Islet of Langerhans (tissue), 1 donor: ENCODE results near the gene MZT2A.
"Not testable (repeated sequence)": the region's sequence is repeated elsewhere in the genome, so short reads cannot be mapped to it uniquely, and the experiment has no call there.

Experiments
- FAIRE-seq: peaks from one replicate; lab custom pipeline; 2011; peaks lifted over from hg19 to GRCh38; lab: Jason Lieb, UNC

Gene MZT2A

DNA sequence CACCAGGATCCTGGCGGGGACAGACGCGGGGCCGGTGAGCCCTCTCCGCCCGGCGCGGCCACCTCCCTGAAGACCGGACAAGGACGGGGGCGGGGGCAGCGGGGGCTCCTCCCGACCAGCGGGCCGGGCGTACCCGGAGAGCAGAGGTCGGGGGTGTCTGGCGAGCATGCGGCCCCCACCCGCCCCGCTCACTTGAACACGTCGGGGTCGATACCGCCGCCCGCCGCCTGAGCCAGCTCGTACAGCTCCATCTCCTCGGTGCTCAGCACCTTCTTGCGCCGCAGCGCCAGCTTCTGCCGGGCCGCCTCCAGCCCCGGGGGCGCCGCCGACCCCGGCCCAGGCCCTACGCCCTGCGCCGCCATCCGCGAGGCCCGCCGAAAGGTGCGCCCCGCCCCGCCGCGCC is at the start of gene MZT2A:
Gene MZT2A, minus strand, starts transcription at position 383 of the 403 bp plus-strand sequence. Its CDS starts 21 bp downstream, at position 362.
- FAIRE-seq: not testable (repeated sequence)

- FAIRE-seq: not testable (repeated sequence)
Measured at GRCh38 chr2:131538856-131539255, 46.7 kb upstream of the MZT2A start.

DNA sequence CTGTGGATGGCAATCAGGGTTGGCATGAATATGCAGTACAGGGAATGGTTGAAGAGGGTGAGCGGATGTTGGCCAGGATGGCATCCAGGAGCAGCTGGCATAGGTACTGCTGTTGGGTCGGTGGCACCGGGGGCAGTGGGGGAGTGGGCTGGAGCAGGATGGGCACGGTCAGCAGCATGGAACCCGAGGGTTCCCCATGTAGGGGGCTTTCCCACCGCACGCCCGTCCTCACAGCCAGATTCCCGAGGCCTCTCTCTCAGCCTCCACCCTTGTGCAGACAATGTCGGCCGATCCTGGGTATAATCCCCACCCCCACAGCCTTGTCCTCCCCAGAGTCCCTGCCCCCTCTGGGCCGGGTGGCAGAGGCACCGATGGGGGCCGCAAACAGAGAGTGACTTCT is 44.6 kb upstream of the MZT2A start:
- not testable (repeated sequence) for FAIRE-seq

GRCh38 chr2:131535951-131536826 is 44.0 kb upstream of the MZT2A start:
- FAIRE-seq: not testable (repeated sequence)

DNA sequence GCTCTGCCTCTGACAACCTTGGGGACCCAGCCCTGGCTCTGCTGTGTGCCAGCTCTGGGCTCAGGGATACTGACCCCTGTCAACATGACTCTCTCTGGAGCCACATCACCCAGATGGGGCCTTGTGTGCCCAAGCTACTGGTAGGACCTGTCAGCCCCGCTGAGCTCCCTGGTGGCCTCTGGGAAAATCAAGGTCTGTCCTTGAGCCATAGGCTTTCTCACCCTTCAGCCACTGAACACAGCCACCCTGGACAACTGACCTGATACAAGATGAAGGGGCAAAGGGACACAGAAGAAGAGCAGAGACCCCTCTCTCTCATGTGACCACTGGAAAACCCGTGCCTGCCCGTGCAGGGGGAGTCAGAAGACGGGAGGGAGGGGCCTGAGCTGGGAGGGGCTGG is 43.3 kb upstream of the MZT2A start:
- FAIRE-seq: no peak

- FAIRE-seq: not testable (repeated sequence)
Measured at GRCh38 chr2:131534965-131535364, 42.8 kb upstream of the MZT2A start.

GRCh38 chr2:131534317-131534672 is 42.1 kb upstream of the MZT2A start:
- FAIRE-seq: not testable (repeated sequence)

GRCh38 chr2:131533609-131534316 is 41.6 kb upstream of the MZT2A start:
- not testable (repeated sequence) for FAIRE-seq

DNA sequence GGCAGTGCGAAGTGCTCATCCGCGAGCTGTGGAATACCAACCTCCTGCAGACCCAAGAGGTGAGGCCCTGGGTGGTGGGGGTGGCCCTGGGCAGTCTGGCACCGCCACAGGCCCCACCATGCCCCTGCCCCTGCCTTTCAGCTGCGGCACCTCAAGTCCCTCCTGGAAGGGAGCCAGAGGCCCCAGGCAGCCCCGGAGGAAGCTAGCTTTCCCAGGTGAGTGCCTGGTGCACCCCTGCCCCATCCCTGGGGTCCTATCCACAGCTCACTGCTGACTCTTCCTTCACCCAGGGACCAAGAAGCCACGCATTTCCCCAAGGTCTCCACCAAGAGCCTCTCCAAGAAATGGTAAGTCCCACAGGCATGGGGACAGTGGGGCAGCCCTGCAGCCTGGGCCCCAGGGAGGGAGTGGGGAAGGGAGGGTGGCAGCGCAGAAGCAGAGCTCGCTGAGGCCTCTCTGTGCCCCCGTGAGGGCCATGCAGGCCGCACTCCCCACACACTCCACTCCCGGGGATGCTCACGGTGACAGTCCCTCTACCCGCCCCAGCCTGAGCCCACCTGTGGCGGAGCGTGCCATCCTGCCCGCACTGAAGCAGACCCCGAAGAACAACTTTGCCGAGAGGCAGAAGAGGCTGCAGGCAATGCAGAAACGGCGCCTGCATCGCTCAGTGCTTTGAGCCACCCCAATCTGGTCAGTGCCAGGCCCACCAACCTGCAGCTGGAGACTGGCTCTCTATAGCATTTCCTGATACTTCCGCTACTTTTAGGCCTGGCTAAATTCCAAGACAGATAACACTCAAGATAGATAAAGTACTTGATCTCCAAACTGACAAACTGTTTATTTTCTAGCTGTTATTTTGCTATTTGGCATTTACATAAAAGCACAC is 40.8 kb upstream of the MZT2A start:
- not testable (repeated sequence) for FAIRE-seq

DNA sequence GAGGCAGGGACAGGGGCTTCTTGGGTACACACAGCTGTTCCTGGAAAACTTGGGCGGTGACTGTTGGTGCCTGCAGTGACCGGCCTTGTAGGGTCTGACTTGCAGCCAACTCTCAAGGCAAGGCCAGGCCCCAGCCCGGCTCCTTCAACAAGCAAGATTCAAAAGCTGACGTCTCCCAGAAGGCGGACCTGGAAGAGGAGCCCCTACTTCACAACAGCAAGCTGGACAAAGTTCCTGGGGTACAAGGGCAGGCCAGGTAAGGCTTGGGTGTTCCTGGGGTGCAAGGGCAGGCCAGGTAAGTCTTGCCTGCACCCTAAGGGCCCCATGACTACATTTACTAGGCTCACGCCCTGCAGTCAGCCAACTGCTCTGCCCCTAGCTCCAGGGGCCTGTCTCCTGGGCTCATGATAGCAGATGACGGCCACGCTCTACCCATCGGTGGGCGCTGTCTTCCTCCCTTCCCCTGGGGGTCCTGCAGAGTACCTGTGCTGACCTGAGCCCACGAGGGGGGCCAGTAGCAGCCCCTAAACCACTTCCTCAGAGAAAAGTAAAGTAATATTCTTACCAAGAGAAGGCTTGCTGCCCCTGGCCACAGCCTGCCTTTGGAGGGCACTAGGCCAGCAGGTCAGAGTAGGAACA is 39.5 kb upstream of the MZT2A start:
- FAIRE-seq: not testable (repeated sequence)

GRCh38 chr2:131530626-131531344 is 38.6 kb upstream of the MZT2A start:
- FAIRE-seq: not testable (repeated sequence)

DNA sequence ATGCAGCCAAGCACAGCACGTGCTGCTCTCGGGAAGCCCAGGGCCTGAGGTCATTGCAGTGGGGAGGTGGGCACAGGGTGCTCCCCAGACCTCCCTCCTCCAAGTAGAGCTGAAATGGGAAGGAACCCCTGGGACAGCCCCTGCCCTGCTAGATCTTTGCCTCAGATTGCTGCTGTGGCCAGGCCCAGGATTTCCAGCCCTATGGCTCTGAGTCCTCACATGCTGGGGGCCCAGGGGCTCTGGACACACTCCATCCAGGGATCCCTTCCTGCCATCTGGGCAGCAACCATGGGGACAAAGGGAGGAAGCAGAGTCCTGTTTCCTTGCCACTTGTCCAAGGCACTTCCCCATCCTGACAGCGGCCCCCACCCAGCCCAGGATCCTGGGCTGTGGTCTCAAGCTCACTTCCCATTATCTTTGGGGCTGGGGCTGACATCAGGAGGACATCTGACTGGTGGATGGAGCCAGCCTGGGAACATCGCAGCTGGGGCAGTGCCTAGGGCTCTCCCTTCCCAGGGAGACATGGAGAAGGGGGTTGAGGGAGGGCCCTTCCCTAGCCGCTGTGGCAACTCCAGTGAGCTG is 37.8 kb upstream of the MZT2A start:
- not testable (repeated sequence) for FAIRE-seq

GRCh38 chr2:131528981-131529863 is 37.0 kb upstream of the MZT2A start:
- not testable (repeated sequence) for FAIRE-seq

DNA sequence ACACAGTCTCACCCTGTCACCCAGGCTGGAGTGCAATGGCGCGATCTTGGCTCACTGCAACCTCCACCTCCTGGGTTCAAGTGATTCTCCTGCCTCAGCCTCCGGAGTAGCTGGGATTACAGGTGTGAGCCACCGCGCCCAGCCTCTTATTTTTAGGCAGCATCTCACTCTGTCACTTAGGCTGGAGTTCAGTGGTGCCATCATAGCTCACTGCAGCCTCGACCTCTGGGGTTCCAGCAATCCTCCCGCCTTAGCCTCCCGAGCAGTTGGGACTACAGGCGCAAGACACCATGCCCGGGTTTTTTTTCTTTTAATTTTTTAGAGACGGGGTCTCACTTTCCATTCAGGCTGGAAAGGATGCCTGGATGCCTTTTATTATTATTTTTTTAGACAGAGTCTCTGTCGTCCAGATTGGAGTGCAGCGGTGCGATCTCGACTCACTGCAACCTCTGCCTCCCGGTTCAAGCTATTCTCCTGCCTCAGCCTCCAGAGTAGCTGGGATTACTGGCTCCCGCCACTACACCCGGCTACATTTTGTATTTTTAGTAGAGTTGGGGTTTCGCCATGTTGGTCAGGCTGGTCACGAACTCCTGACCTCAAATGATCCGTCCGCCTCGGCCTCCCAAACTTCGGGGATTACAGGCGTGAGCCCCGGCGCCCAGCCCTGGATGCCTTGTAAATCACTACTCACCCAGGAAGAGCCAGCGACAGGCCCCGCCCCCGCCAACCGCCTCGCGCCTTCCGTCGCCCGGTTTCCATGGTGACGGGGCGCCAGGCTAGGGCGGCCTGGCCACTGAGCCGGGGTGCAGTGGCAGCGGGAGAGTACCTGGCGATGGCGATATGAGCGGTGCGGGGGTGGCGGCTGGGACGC is 35.2 kb upstream of the MZT2A start, which contains the start of gene CCDC74A:
Gene CCDC74A, plus strand, starts transcription at position 758 of the 871 bp plus-strand sequence. Its CDS starts 83 bp downstream, at position 841.
- FAIRE-seq: not testable (repeated sequence)

- FAIRE-seq: not testable (repeated sequence)
Measured at GRCh38 chr2:131525256-131525655, 33.1 kb upstream of the MZT2A start.

DNA sequence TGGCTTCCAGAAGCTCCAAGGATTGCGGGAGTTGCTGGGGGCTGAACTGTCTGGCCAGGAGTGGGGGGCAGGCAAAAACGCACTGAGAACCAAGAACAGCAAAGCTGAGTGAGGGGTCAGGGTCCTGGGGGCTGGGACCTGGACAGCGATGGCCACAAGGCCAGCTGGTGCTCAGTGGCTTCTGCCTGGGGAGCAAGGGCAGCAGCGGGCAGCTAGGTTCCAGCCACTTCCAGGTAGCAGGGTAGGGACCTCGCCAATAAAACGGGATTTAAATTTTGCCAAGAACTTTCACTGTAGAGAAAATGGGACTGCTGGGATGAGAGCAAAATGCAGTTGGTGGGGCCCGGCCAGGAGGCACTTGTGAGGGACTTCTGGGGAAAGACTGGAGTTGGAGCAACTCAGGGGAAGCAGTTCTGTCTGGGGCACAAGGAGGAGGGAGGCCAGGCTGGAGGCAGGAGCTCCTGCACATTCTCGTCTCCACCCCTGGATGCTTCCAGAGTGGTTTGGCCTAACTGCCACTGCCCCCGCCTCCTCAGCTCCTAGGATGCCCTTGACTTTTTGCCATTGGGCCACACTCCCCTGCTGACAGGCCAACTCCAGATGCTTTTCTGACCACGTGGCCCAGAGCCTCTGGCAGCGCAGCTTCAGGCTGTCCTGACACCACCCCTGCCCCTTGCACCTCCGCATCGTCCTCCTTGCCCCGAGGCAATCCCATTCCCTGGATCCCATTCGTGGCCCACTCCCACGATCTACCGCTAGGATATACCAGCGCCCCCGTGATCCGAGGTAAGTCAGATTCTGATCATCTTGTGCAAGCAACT is 30.0 kb upstream of the MZT2A start:
- no peak for FAIRE-seq

GRCh38 chr2:131521524-131521923 is 29.3 kb upstream of the MZT2A start:
- not testable (repeated sequence) for FAIRE-seq

GRCh38 chr2:131520526-131520925 is 28.3 kb upstream of the MZT2A start:
- no peak for FAIRE-seq
